GM12801 (cell line): ENCODE measurements around the gene PDS5B.

Experiments
- TF ChIP-seq, protein P1 (sequence below): IDR thresholded peaks from one replicate; pipeline ENCODE4 v1.5.1; 2011; ENCODE audit warnings: control low read depth; ENCODE audit not compliant: insufficient read length; ENCODE audit errors: extremely low read depth

The PDS5B gene

DNA sequence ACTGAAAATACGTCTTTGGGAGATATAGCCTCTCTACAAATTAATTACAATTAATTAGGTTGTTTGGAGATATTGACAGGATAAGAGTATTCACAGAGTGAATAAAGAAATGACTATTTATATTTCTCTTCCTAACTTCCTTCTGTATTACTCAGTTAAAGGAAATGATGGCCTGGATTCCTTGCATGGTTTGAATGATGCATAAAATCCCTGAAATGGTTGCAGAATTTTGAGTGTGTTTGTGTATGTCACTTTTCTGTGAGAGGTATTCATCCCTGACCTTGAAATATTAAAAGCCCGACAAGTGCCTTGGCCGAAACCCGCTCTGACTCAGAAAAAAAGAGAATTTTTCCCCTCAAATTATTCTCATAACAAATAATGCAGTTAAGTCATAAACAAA is 90.0 kb downstream of the PDS5B start:
- TF ChIP-seq, protein P1, sequence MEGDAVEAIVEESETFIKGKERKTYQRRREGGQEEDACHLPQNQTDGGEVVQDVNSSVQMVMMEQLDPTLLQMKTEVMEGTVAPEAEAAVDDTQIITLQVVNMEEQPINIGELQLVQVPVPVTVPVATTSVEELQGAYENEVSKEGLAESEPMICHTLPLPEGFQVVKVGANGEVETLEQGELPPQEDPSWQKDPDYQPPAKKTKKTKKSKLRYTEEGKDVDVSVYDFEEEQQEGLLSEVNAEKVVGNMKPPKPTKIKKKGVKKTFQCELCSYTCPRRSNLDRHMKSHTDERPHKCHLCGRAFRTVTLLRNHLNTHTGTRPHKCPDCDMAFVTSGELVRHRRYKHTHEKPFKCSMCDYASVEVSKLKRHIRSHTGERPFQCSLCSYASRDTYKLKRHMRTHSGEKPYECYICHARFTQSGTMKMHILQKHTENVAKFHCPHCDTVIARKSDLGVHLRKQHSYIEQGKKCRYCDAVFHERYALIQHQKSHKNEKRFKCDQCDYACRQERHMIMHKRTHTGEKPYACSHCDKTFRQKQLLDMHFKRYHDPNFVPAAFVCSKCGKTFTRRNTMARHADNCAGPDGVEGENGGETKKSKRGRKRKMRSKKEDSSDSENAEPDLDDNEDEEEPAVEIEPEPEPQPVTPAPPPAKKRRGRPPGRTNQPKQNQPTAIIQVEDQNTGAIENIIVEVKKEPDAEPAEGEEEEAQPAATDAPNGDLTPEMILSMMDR = no peak

DNA sequence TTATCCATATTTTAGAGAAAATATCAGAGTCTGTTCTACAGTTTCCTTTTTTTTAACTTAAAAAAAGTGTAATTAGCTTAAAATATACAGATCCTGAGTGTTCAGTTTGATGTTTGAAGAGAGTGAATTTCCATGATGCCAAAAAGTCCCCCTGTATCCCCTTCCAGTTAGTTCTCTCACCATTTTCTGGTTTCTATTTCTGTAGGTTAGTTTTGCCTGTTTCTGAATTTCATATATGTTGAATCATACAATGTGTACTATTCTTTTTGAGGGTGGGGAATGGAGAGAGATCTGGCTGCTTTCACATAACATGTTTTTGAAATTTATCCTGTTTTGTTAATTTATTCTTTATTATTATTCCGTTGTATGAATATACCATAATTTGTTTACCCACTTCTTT is 95.9 kb downstream of the PDS5B start:
- TF ChIP-seq, protein P1 = no peak

DNA sequence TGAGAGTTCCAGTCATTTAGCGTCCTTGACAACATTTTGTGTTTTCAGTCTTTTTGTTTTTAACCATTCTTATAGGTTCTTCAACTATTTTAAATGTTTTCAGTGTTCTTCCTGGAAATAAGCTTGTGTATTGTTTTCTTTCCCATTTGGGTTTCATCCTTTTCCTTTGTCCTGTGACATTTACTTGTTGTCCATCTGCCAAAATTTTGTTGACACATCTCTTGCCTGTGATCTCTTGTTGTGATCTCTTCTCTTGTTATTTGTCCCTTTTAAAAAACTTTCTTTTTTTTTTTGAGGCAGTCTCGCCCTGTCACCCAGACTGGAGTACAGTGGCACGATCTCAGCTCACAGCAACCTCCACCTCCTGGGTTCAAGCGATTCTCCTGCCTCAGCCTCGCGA is 96.5 kb downstream of the PDS5B start:
- TF ChIP-seq, protein P1 = no peak

- TF ChIP-seq, protein P1 = no peak
Measured at GRCh38 chr13:32687275-32687674, 101.0 kb downstream of the PDS5B start.

- TF ChIP-seq, protein P1 = no peak
Measured at GRCh38 chr13:32695602-32696250, 109.5 kb downstream of the PDS5B start.

DNA sequence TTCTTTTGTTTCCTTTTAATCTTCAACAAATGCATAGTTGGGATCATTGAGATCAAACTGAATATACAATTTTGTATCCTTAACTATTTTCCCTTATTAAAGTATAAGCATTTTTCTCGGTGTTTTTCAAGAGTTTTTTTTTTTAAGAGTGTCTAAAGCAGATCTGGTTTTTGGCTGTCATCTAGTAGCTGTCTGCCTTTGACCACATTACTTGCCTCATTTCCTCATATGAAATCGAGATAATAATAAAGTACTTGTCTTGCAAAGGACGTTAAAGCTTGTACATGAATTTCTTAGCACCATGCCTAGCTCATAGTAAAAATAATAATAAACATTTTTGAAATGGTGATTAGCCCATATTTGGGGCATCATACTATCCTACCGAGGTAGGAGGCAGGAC is 121.2 kb downstream of the PDS5B start:
- TF ChIP-seq, protein P1 = no peak

DNA sequence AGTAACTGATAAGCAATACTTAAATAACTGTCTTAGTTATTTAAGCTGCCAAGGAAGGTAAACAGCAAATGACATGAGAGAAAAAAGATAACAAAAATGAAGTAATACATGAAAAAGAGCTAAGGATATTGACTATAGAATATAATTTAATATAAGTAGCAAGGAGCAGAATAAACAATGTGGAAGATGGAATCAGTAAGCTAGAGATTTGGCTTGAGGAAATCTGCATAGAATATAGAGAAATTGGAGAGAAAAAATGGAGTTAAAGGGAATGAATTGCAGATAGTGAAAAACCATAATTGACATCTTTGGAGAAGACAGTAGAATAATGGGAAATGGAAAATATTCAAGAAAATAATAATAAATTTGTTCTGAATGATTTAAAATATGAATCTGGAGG is 127.1 kb downstream of the PDS5B start:
- TF ChIP-seq, protein P1 = no peak
